ENCODE results near the gene NPRL2.

- TF ChIP-seq EZH2 (IDR thresholded peaks at IDR 0.05; ENCODE audit: borderline replicate concordance, low read length) (no peak), CTCF (IDR thresholded peaks at IDR 0.05; ENCODE audit: low read length) (no peak)
Measured at GRCh38 chr3:50325113-50325480, 25.5 kb downstream of the NPRL2 start.

Data from OCI-LY1 (cell line).